Mucosa of rectum (tissue), 2 donors: ENCODE results near the gene DENND2A.
"Not testable (repeated sequence)": the region's sequence is repeated elsewhere in the genome, so short reads cannot be mapped to it uniquely, and the experiment has no call there.

Experiments used
- H3K27ac ChIP-seq, 2 donors: one replicate each; pipeline ENCODE4 v1.7.0; 2013; ENCODE audit warnings: inconsistent platforms in 2 of 2, low read depth in 2 of 2, low read length in 2 of 2
- H3K27me3 ChIP-seq, 2 donors: one replicate each; pipeline ENCODE4 v1.7.0; 2013; ENCODE audit warnings: low read length in 2 of 2; ENCODE audit not compliant: control insufficient read depth in 2 of 2, insufficient read depth in 2 of 2
- H3K36me3 ChIP-seq, 2 donors: one replicate each; pipeline ENCODE4 v1.7.0; 2013; ENCODE audit warnings: low read length in 2 of 2; ENCODE audit not compliant: control insufficient read depth in 2 of 2, insufficient read depth in 2 of 2
- H3K4me1 ChIP-seq, 2 donors: one replicate each; pipeline ENCODE4 v1.7.0; 2013; ENCODE audit warnings: low read length in 2 of 2, mild to moderate bottlenecking in 1 of 2; ENCODE audit not compliant: control insufficient read depth in 2 of 2, insufficient read depth in 2 of 2
- H3K4me3 ChIP-seq, 2 donors: one replicate each; pipeline ENCODE4 v1.7.0; 2013; ENCODE audit warnings: low read length in 2 of 2
- H3K9ac ChIP-seq, 2 donors: one replicate each; pipeline ENCODE4 v1.7.0; 2013; ENCODE audit warnings: low read length in 2 of 2, low read depth in 1 of 2, mild to moderate bottlenecking in 1 of 2
- H3K9me3 ChIP-seq, 2 donors: one replicate each; pipeline ENCODE4 v1.7.0; 2013; ENCODE audit warnings: low read length in 2 of 2; ENCODE audit not compliant: control insufficient read depth in 2 of 2
- donor health status: healthy.
- donor health status: Normal muscosa, but diverticular disease.

Gene DENND2A

GRCh38 chr7:140673774-140674155 lies 33.2 kb upstream of the DENND2A start:
- Histone ChIP-seq H3K27me3 (no peaks in the 10 kb centered on the region), H3K9ac (peak overlapping the region; percentile 90 to 96), H3K36me3 (peaks cover 5 to 9% of the 10 kb centered on the region in 2 donors), H3K9me3 (no peaks in the 10 kb centered on the region), H3K4me1 (peaks cover 21 to 28% of the 10 kb centered on the region in 2 donors), H3K4me3 (peak overlapping the region; percentile 76 to 80), H3K27ac (peak overlapping the region; percentile 87 to 89)

GRCh38 chr7:140673063-140673773 lies 32.6 kb upstream of the DENND2A start:
- Histone ChIP-seq H3K9ac (peak overlapping the region; percentile 90 to 96), H3K4me1 (peaks cover 21 to 28% of the 10 kb centered on the region in 2 donors), H3K36me3 (peaks cover 3 to 4% of the 10 kb centered on the region in 2 donors), H3K9me3 (no peaks in the 10 kb centered on the region), H3K4me3 (peak overlapping the region; percentile 76 to 80), H3K27ac (peak overlapping the region; percentile 87 to 89), H3K27me3 (no peaks in the 10 kb centered on the region)

GRCh38 chr7:140672382-140673062 lies 31.9 kb upstream of the DENND2A start, which contains the start of gene ADCK2:
ADCK2 (plus strand) TSS chr7:140672945; CDS start chr7:140673331, 386 bp downstream.
- Histone ChIP-seq H3K27ac (peak within 1 kb of the TSS; percentile 87 to 89), H3K4me1 (peaks cover 21 to 28% of the 10 kb centered on the region in 2 donors), H3K4me3 (peak within 1 kb of the TSS; percentile 76 to 80), H3K36me3 (no peaks in the 10 kb centered on the region), H3K9ac (peak within 1 kb of the TSS; percentile 90 to 96), H3K27me3 (no peaks in the 10 kb centered on the region), H3K9me3 (no peaks in the 10 kb centered on the region)

GRCh38 chr7:140671966-140672365 lies 31.4 kb upstream of the DENND2A start:
- Histone ChIP-seq H3K36me3 (no peaks in the 10 kb centered on the region), H3K4me3 (peak overlapping the region in 1 of 2 donors; percentile 71), H3K27ac (peak overlapping the region; percentile 87 to 89), H3K4me1 (peaks cover 21 to 28% of the 10 kb centered on the region in 2 donors), H3K27me3 (no peaks in the 10 kb centered on the region), H3K9me3 (no peaks in the 10 kb centered on the region), H3K9ac (peak overlapping the region in 1 of 2 donors; percentile 44)

- peaks cover 21 to 22% of the 10 kb centered on the region in 2 donors for H3K4me1 ChIP-seq
- no peaks in the 10 kb centered on the region for H3K36me3 ChIP-seq
- no peak overlapping the region for H3K4me3 ChIP-seq
- H3K9ac ChIP-seq = no peak overlapping the region
- no peak overlapping the region for H3K27ac ChIP-seq
- H3K27me3 ChIP-seq = no peaks in the 10 kb centered on the region
- H3K9me3 ChIP-seq = no peaks in the 10 kb centered on the region
Measured at GRCh38 chr7:140670343-140670935, 29.8 kb upstream of the DENND2A start.

- H3K9me3 ChIP-seq, H3K4me3 ChIP-seq, H3K9ac ChIP-seq, H3K27me3 ChIP-seq, H3K36me3 ChIP-seq, H3K27ac ChIP-seq: not testable (repeated sequence)
- peaks cover 17 to 18% of the 10 kb centered on the region in 2 donors for H3K4me1 ChIP-seq
Measured at GRCh38 chr7:140669862-140670261, 29.2 kb upstream of the DENND2A start.

- Histone ChIP-seq H3K36me3 (no peaks in the 10 kb centered on the region), H3K9ac (no peak overlapping the region), H3K4me3 (no peak overlapping the region), H3K9me3 (no peaks in the 10 kb centered on the region), H3K27ac (no peak overlapping the region), H3K27me3 (no peaks in the 10 kb centered on the region), H3K4me1 (peaks cover 12% of the 10 kb centered on the region in 2 donors)
Measured at GRCh38 chr7:140669352-140669751, 28.7 kb upstream of the DENND2A start.

- H3K4me1 ChIP-seq = peaks cover 5 to 7% of the 10 kb centered on the region in 2 donors
- no peak overlapping the region for H3K9ac ChIP-seq
- H3K27me3 ChIP-seq = no peaks in the 10 kb centered on the region
- no peak overlapping the region for H3K4me3 ChIP-seq
- no peak overlapping the region for H3K27ac ChIP-seq
- no peaks in the 10 kb centered on the region for H3K36me3 ChIP-seq
- H3K9me3 ChIP-seq = no peaks in the 10 kb centered on the region
Measured at GRCh38 chr7:140668641-140669040, 28.0 kb upstream of the DENND2A start.

GRCh38 chr7:140667476-140667875 lies 26.9 kb upstream of the DENND2A start:
- Histone ChIP-seq H3K4me3 (no peak overlapping the region), H3K36me3 (no peaks in the 10 kb centered on the region), H3K9me3 (no peaks in the 10 kb centered on the region), H3K27ac (no peak overlapping the region), H3K4me1 (peaks cover 5% of the 10 kb centered on the region in 2 donors), H3K27me3 (no peaks in the 10 kb centered on the region), H3K9ac (no peak overlapping the region)

- H3K4me1 ChIP-seq, H3K9ac ChIP-seq, H3K4me3 ChIP-seq, H3K27ac ChIP-seq, H3K36me3 ChIP-seq, H3K27me3 ChIP-seq, H3K9me3 ChIP-seq: not testable (repeated sequence)
Measured at GRCh38 chr7:140662938-140663337, 22.3 kb upstream of the DENND2A start.
